Spleen (tissue), 7 donors: Measurements from ENCODE around the gene RAB23.

Experiments used
- CTCF ChIP-seq, 11 experiments: fragments of 200-600 bp in 7 of 11; fragments of 450-650 bp in 4 of 11; sonication (generic) in 4 of 11; IDR thresholded peaks in 8 of 11; conservative IDR thresholded peaks in 3 of 11; 1 replicate in 7 of 11; 2 replicates in 4 of 11; pipeline versions ENCODE4 v1.4.0 to v1.8.0; 2016 to 2021; ENCODE audit warnings: antibody characterized with exemption in 11 of 11, inconsistent platforms in 4 of 11, mild to moderate bottlenecking in 1 of 11
- POLR2A ChIP-seq, 3 donors: fragments of 450-650 bp; IDR thresholded peaks; one replicate each; pipeline ENCODE4 v1.5.1; 2017; ENCODE audit warnings: antibody characterized with exemption in 3 of 3, mild to moderate bottlenecking in 1 of 3
- POLR2AphosphoS5 ChIP-seq, 3 donors: sonication (generic); formaldehyde crosslinking; IDR thresholded peaks; one replicate each; pipeline ENCODE4 v1.5.1; 2017; ENCODE audit warnings: antibody characterized with exemption in 3 of 3
- donor health status: DM: no; HTN: no; CAD: no; lungs with moderate emphysema.
- donor health status: DM: no; HTN: no; CAD: no.
- donor health status: DM: no; HTN: no; CAD: no.

- no peak for TF ChIP-seq CTCF (IDR thresholded peaks at IDR 0.05 in 8 of 11, conservative IDR thresholded peaks at IDR 0.05 in 3 of 11)
- no peak for TF ChIP-seq POLR2A (IDR thresholded peaks at IDR 0.05)
- TF ChIP-seq POLR2AphosphoS5 (IDR thresholded peaks at IDR 0.05): no peak
These were observed 59.6 kb downstream of the RAB23 start for GRCh38 chr6:57162516-57162915.
